GM12878 (cell line): Measurements from ENCODE around the gene SENP1. TPM values are rescaled to one million over a fixed set of nuclear protein-coding genes. Genes with fewer than 3 reads are reported as not detected.

Experiments used
- ATAC-seq: fragments of 200-7000 bp; cut with Tn5 transposase; 3 replicates; pipeline ENCODE4 v1.9.1; 2020; ENCODE audit warnings: mild to moderate bottlenecking, moderate library complexity
- BruUV-seq: library from RNA; stranded (reverse); fragments of 400-500 nt; replicated peaks from 2 replicates; lab custom pipeline; 2021; lab: Mats Ljungman, UMichigan
- CTCF ChIA-PET: fragments of 300-600 bp; sonication (Branson Sonifier 250); formaldehyde crosslinking; extraction: SDS; loops from one replicate; lab custom pipeline; 2021; ENCODE audit warnings: inconsistent platforms; lab: Yijun Ruan, JAX
- POLR2A ChIA-PET: fragments of 350-600 bp; formaldehyde crosslinking; extraction: SDS; loops from one replicate; lab custom pipeline; 2021; ENCODE audit warnings: inconsistent platforms; lab: Charles Lee
- RAD21 ChIA-PET: fragments of 300-600 bp; sonication (Branson Sonifier 250); formaldehyde crosslinking; loops from one replicate; lab custom pipeline; 2023; ENCODE audit warnings: antibody characterized with exemption; ENCODE audit not compliant: unreplicated experiment; lab: Charles Lee
- SMC1A ChIA-PET: fragments of 300-600 bp; sonication (Branson Sonifier 250); formaldehyde crosslinking; loops from one replicate; lab custom pipeline; 2023; ENCODE audit not compliant: unreplicated experiment, uncharacterized antibody; lab: Charles Lee
- DNase-seq: peaks from one replicate; pipeline ENCODE4 v3.0.0-alpha.2; 2011; ENCODE audit warnings: low read depth, low spot score
- FAIRE-seq: peaks from 3 replicates; lab custom pipeline; 2011; peaks lifted over from hg19 to GRCh38; lab: Jason Lieb, UNC
- H2AFZ ChIP-seq: 2 replicates; pipeline ENCODE4 v1.6.0; 2011; ENCODE audit warnings: low read depth, low read length, control low read depth; ENCODE audit not compliant: control insufficient read depth
- H3K27ac ChIP-seq: 2 replicates; pipeline ENCODE4 v1.5.1; 2011; ENCODE audit warnings: control low read depth; ENCODE audit not compliant: control insufficient read depth, insufficient read depth
- H3K27me3 ChIP-seq, 2 experiments: replicated peaks in 1 of 2; 2 replicates each; pipeline versions ENCODE4 v1.6.0 to v1.6.1; 2011; ENCODE audit warnings: low read length in 1 of 2; ENCODE audit not compliant: control insufficient read depth in 2 of 2, insufficient read depth in 2 of 2
- H3K36me3 ChIP-seq, 2 experiments: 2 replicates each; pipeline ENCODE4 v1.5.1; 2011; ENCODE audit warnings: low read length in 1 of 2; ENCODE audit not compliant: control insufficient read depth in 2 of 2, insufficient read depth in 2 of 2
- H3K4me1 ChIP-seq: 2 replicates; pipeline ENCODE4 v1.6.1; 2011; ENCODE audit warnings: mild to moderate bottlenecking, low read length, moderate library complexity, mixed read lengths; ENCODE audit not compliant: control insufficient read depth, insufficient read depth
- H3K4me2 ChIP-seq: 2 replicates; pipeline ENCODE4 v1.6.0; 2011; ENCODE audit warnings: control low read depth; ENCODE audit not compliant: control insufficient read depth, insufficient read depth
- H3K4me3 ChIP-seq: fragments of 200-600 bp; sonication (generic); 2 replicates; pipeline ENCODE4 v1.5.1; 2016
- H3K79me2 ChIP-seq: 2 replicates; pipeline ENCODE4 v1.6.0; 2011; ENCODE audit warnings: low read length; ENCODE audit not compliant: control insufficient read depth, insufficient read depth
- H3K9ac ChIP-seq: 2 replicates; pipeline ENCODE4 v1.8.0; 2011; ENCODE audit warnings: low read length, control low read depth, mixed read lengths; ENCODE audit not compliant: control insufficient read depth, insufficient read depth
- H3K9me3 ChIP-seq: replicated peaks from 3 replicates; pipeline ENCODE4 v1.5.1; 2011; ENCODE audit warnings: mild to moderate bottlenecking, low read length; ENCODE audit not compliant: control insufficient read depth, insufficient read depth
- H4K20me1 ChIP-seq: 2 replicates; pipeline ENCODE4 v1.6.0; 2011; ENCODE audit not compliant: control insufficient read depth, insufficient read depth
- BCL11A ChIP-seq: IDR thresholded peaks from 2 replicates; pipeline ENCODE4 v1.6.1; 2011; ENCODE audit warnings: low read depth, low read length
- CHD4 ChIP-seq: fragments of 200-600 bp; sonication (generic); IDR thresholded peaks from 2 replicates; pipeline ENCODE4 v1.6.1; 2016; ENCODE audit warnings: mild to moderate bottlenecking
- ELK1 ChIP-seq: IDR thresholded peaks from 2 replicates; pipeline ENCODE4 v1.6.1; 2012; ENCODE audit warnings: low read depth, low read length, improper control_type of control experiment
- HDGF ChIP-seq: fragments of 450-650 bp; IDR thresholded peaks from 2 replicates; pipeline ENCODE4 v1.6.1; 2016; ENCODE audit warnings: antibody characterized with exemption
- JUND ChIP-seq: IDR thresholded peaks from 2 replicates; pipeline ENCODE4 v1.6.1; 2012; ENCODE audit warnings: low read depth, mild to moderate bottlenecking, low read length, improper control_type of control experiment, moderate library complexity
- MTA3 ChIP-seq: IDR thresholded peaks from 2 replicates; pipeline ENCODE4 v1.6.1; 2012; ENCODE audit warnings: low read length, inconsistent platforms, borderline replicate concordance
- PRDM15 ChIP-seq: fragments of 450-650 bp; formaldehyde crosslinking; IDR thresholded peaks from 2 replicates; pipeline ENCODE4 v1.4.0; 2020; ENCODE audit warnings: mild to moderate bottlenecking, moderate library complexity
- SMC3 ChIP-seq: IDR thresholded peaks from 2 replicates; pipeline ENCODE4 v1.6.1; 2011; ENCODE audit warnings: low read length, improper control_type of control experiment, borderline replicate concordance
- TBL1XR1 ChIP-seq: IDR thresholded peaks from 2 replicates; pipeline ENCODE4 v1.6.1; 2012; ENCODE audit warnings: low read depth, low read length, improper control_type of control experiment
- ZBED1 ChIP-seq: IDR thresholded peaks from 2 replicates; pipeline ENCODE4 v1.6.1; 2016; ENCODE audit warnings: borderline replicate concordance
- ZNF622 ChIP-seq: fragments of 450-650 bp; IDR thresholded peaks from 2 replicates; pipeline ENCODE4 v1.6.1; 2017; ENCODE audit warnings: mild to moderate bottlenecking, inconsistent platforms
- WGBS: methylation state at CpG from one replicate; pipeline ENCODE4 v1.1.6; 2016; ENCODE audit warnings: low lambda C conversion rate; ENCODE audit not compliant: insufficient replicate concordance, insufficient coverage; ENCODE audit errors: missing lambda C conversion rate; 5-methylcytosine and 5-hydroxymethylcytosine counted together
- in situ Hi-C: fragments of 300-500 bp; cut with MboI; formaldehyde crosslinking; loops from 9 replicates; pipeline ENCODE4 v1.14.3; 2018; ENCODE audit warnings: mixed read lengths
- intact Hi-C: fragments of 100-400 bp; cut with micrococcal nuclease; formaldehyde crosslinking; loops from one replicate; pipeline ENCODE4 v1.14.2; 2022; ENCODE audit not compliant: unreplicated experiment
- polyA plus RNA-seq, 11 experiments: library from polyadenylated mRNA; depleted of rRNA in 4 of 11; unstranded in 6 of 11; stranded (reverse) in 5 of 11; fragments of >200 nt; fragmentation: Nextera tagmentation in 4 of 11; fragmentation: Illumina TruSeq in 1 of 11; extraction: Ambion mirVana in 4 of 11; extraction: Trizol in 1 of 11; gene quantifications; 1 replicate in 1 of 11; 2 replicates in 10 of 11; pipeline versions ENCODE4 v1.2.1 to v1.2.3, GENCODE V29; 2011 to 2016; ENCODE audit warnings: inconsistent platforms in 2 of 11, missing spikeins in 2 of 11, low read depth in 1 of 11
- total RNA-seq, 4 experiments: library from RNA; depleted of rRNA in 3 of 4; stranded (reverse); fragments of >200 nt in 3 of 4; fragmentation: Illumina TruSeq in 1 of 4; extraction: Trizol in 1 of 4; gene quantifications; 2 replicates each; pipeline versions ENCODE4 v1.2.1 to v1.2.3, GENCODE V29; 2013 to 2021

Gene SENP1
- total and polyA plus RNA-seq, 10 of the 15 experiments (the other 5 are each of a cell fraction or from before 2014, with no cell fraction given): 8.1 to 52.4 (median 26.1) TPM

GRCh38 chr12:48021485-48022179, 84.2 kb downstream of the SENP1 start:
- ChIA-PET POLR2A (no interaction called here), CTCF (interaction anchor here (0.6 kb wide), 1 partner anchor 297 kb away, joined by 4 read pairs; the partner anchor contains the start of gene ENDOU), SMC1A (interaction anchor here (1.6 kb wide), 1 partner anchor 31 kb away, joined by 3 read pairs; no protein-coding TSS in a partner anchor), RAD21 (interaction anchor here (0.6 kb wide), 1 partner anchor 95 kb away, joined by 3 read pairs; no protein-coding TSS in a partner anchor)
- no peak for FAIRE-seq
- no peak overlapping the region for H3K4me3 ChIP-seq
- intact Hi-C loops: no loop called here
- BruUV-seq: no TSS peak
- in situ Hi-C loops: no loop called here
- no peak overlapping the region for H3K4me2 ChIP-seq
- no peaks in the 10 kb centered on the region; the same call in 1 of the 2 replicates for H4K20me1 ChIP-seq
- ATAC-seq: no peak
- no peaks in the 10 kb centered on the region for H3K4me1 ChIP-seq
- DNase-seq: no peak
- H3K27ac ChIP-seq: no peak overlapping the region
- H3K27me3 ChIP-seq: peaks cover 3 to 5% of the 10 kb centered on the region in 2 experiments; a peak in 3 of 4 replicates
- H2AFZ ChIP-seq: no peak overlapping the region
- no peaks in the 10 kb centered on the region for H3K9me3 ChIP-seq
- 43% methylated on average over 5 of the region's 5 CpGs for WGBS
- no peaks in the 10 kb centered on the region for H3K79me2 ChIP-seq
- no peak overlapping the region for H3K9ac ChIP-seq
- no peaks in the 10 kb centered on the region for H3K36me3 ChIP-seq
- TF ChIP-seq CHD4: no peak
- no peak for TF ChIP-seq TBL1XR1
- TF ChIP-seq SMC3: no peak
- no peak for TF ChIP-seq JUND
- TF ChIP-seq ELK1: no peak
- no peak for TF ChIP-seq ZNF622
- TF ChIP-seq MTA3: no peak
- no peak for TF ChIP-seq HDGF
- TF ChIP-seq PRDM15: no peak
- no peak for TF ChIP-seq ZBED1
- no peak for TF ChIP-seq BCL11A
